Heart right ventricle (tissue), 16 donors: ENCODE data around the gene HMGN4. TPM values are rescaled to one million over a fixed set of nuclear protein-coding genes. Genes with fewer than 3 reads are reported as not detected.

Experiments used
- ATAC-seq, 8 donors: fragments of 200-7000 bp; cut with Tn5 transposase; one replicate each; pipeline ENCODE4 v1.9.1; 2020; ENCODE audit warnings: mild to moderate bottlenecking in 8 of 8, moderate library complexity in 8 of 8, moderate number of reproducible peaks in 1 of 8
- DNase-seq, 2 donors: peaks; one replicate each; pipeline ENCODE4 v3.0.0-alpha.2; 2020
- H3K27ac ChIP-seq, 10 donors: fragments of 200-600 bp; sonication (generic) in 2 of 10; one replicate each; pipeline versions ENCODE4 v1.5.0 to v1.8.0; 2020 to 2022; ENCODE audit warnings: mild to moderate bottlenecking in 3 of 10
- H3K27me3 ChIP-seq, 7 donors: fragments of 200-600 bp; one replicate each; pipeline ENCODE4 v1.8.0; 2021 to 2022; ENCODE audit warnings: mild to moderate bottlenecking in 2 of 7
- H3K36me3 ChIP-seq, 9 donors: fragments of 200-600 bp; sonication (generic) in 1 of 9; one replicate each; pipeline versions ENCODE4 v1.5.0 to v1.8.0; 2020 to 2022; ENCODE audit warnings: mild to moderate bottlenecking in 2 of 9
- H3K4me1 ChIP-seq, 9 donors: fragments of 200-600 bp; sonication (generic) in 1 of 9; one replicate each; pipeline versions ENCODE4 v1.5.0 to v1.8.0; 2020 to 2022; ENCODE audit warnings: mild to moderate bottlenecking in 4 of 9
- H3K4me3 ChIP-seq, 10 donors: fragments of 200-600 bp; sonication (generic) in 2 of 10; one replicate each; pipeline versions ENCODE4 v1.5.0 to v1.8.0; 2020 to 2022; ENCODE audit warnings: mild to moderate bottlenecking in 7 of 10, moderate library complexity in 2 of 10
- H3K9me3 ChIP-seq, 11 donors: fragments of 200-600 bp in 10 of 11; sonication (generic) in 2 of 11; one replicate each; pipeline versions ENCODE4 v1.5.0 to v1.8.0; 2013 to 2022; ENCODE audit warnings: mild to moderate bottlenecking in 2 of 11, control low read depth in 1 of 11, moderate library complexity in 1 of 11
- WGBS, 2 donors: extraction: QIAGEN DNeasy Blood & Tissue Kit; methylation state at CpG; one replicate each; pipeline ENCODE4 v1.1.7; 2013; ENCODE audit warnings: inconsistent platforms in 1 of 2; 5-methylcytosine and 5-hydroxymethylcytosine counted together
- intact Hi-C, 10 donors: fragments of 100-400 bp; cut with DNase I; formaldehyde crosslinking; loops; one replicate each; pipeline versions ENCODE4 v1.11.1 to v1.14.2; 2022
- polyA plus RNA-seq, 2 donors: library from polyadenylated mRNA; stranded (reverse); fragments of 200-250 nt; gene quantifications; one replicate each; pipeline ENCODE4 v1.2.3, GENCODE V29; 2013
- total RNA-seq, 10 donors: library from RNA; stranded (reverse); fragmentation: NEBNext Ultra II Directional in 3 of 10; extraction: Animal tissue kit (Norgen Biotek cat#: 25700) in 3 of 10; gene quantifications; one replicate each; pipeline versions ENCODE4 v1.2.1 to v1.2.4, GENCODE V29; 2021 to 2023
- TF ChIP-seq, protein P1 (sequence below), 9 donors: fragments of 200-600 bp; sonication (generic) in 2 of 9; IDR thresholded peaks; one replicate each; pipeline versions ENCODE4 v1.5.0 to v1.8.0; 2021 to 2022; ENCODE audit warnings: antibody characterized with exemption in 9 of 9, mild to moderate bottlenecking in 5 of 9, moderate library complexity in 1 of 9
- donor health status: Arrhythmogenic right ventricular cardiomyopathy.
- donor health status: ischemic (EF 13 %, LVEDD 7.1; RV severe dilation, severe dysfunction).
- donor health status: healthy with polysubstance abuse.
- donor health status: DM: no; HTN: yes; CAD: no.
- donor health status: DM: no; HTN: no; CAD: no.
- donor health status: ischemic (EF 25% LVEDD 6.9; RV normal size, moderate dysfunction).
- donor health status: ischemic (EF 25% LVEDD 5.7; RV mildly dilated, moderate dysfunction).
- donor health status: healthy.
- donor health status: DM: yes; HTN: yes; CAD: no.
- donor health status: Ischemic cardiomyopathy.
- donor health status: ischemic (EF 35%, LVEDD 5.7; RV mildly dilated, moderate dysfunction).
- donor health status: nonischemic (EF 11% LVEDD 7.7; RV severe dilation, severe dysfunction).
- donor health status: DM: yes; HTN: yes; CAD: no.
- donor health status: PGD.
- donor health status: ischemic (EF 29% LVEDD 5.4; RV normal size, mild dysfunction).
- donor health status: nonischemic (EF 23%, LVEDD 6.1; RV moderate dilation, normal function).

Gene HMGN4
- total and polyA plus RNA-seq, 12 donors = 8.2 to 35.0 (median 29.8) TPM

DNA sequence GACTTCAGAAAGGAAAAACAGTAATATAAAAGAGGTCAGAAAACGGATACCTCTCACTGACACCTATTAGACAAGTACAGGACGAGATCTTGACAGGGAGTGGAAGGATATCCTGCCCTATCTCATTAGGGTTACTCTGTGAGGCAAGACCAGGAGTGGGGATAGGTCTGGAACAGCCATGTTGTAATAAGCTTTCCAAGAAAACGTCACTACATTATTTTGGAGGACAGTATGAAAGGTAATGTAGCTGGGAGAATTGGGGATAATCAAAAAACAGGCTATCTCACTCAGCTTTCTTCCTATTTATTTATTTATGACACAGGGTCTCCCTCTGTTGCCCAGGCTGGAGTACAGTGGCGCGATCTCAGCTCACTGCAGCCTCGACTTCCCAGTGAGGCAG lies 25.3 kb downstream of the HMGN4 start:
- H3K4me1 ChIP-seq = peaks cover 0 to 4% (median 0%) of the 10 kb centered on the region in 9 donors
- H3K4me3 ChIP-seq = no peak overlapping the region
- TF ChIP-seq, protein P1, sequence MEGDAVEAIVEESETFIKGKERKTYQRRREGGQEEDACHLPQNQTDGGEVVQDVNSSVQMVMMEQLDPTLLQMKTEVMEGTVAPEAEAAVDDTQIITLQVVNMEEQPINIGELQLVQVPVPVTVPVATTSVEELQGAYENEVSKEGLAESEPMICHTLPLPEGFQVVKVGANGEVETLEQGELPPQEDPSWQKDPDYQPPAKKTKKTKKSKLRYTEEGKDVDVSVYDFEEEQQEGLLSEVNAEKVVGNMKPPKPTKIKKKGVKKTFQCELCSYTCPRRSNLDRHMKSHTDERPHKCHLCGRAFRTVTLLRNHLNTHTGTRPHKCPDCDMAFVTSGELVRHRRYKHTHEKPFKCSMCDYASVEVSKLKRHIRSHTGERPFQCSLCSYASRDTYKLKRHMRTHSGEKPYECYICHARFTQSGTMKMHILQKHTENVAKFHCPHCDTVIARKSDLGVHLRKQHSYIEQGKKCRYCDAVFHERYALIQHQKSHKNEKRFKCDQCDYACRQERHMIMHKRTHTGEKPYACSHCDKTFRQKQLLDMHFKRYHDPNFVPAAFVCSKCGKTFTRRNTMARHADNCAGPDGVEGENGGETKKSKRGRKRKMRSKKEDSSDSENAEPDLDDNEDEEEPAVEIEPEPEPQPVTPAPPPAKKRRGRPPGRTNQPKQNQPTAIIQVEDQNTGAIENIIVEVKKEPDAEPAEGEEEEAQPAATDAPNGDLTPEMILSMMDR (IDR thresholded peaks at IDR 0.05) = no peak
- no peak overlapping the region for H3K27ac ChIP-seq
- ATAC-seq (no peak), DNase-seq (no peak)
- intact Hi-C loops = no loop called here
- H3K36me3 ChIP-seq = no peaks in the 10 kb centered on the region
- H3K27me3 ChIP-seq = no peaks in the 10 kb centered on the region
- no peaks in the 10 kb centered on the region for H3K9me3 ChIP-seq
- 78 to 80% methylated on average over 6 of the region's 6 CpGs for WGBS, 2 donors

DNA sequence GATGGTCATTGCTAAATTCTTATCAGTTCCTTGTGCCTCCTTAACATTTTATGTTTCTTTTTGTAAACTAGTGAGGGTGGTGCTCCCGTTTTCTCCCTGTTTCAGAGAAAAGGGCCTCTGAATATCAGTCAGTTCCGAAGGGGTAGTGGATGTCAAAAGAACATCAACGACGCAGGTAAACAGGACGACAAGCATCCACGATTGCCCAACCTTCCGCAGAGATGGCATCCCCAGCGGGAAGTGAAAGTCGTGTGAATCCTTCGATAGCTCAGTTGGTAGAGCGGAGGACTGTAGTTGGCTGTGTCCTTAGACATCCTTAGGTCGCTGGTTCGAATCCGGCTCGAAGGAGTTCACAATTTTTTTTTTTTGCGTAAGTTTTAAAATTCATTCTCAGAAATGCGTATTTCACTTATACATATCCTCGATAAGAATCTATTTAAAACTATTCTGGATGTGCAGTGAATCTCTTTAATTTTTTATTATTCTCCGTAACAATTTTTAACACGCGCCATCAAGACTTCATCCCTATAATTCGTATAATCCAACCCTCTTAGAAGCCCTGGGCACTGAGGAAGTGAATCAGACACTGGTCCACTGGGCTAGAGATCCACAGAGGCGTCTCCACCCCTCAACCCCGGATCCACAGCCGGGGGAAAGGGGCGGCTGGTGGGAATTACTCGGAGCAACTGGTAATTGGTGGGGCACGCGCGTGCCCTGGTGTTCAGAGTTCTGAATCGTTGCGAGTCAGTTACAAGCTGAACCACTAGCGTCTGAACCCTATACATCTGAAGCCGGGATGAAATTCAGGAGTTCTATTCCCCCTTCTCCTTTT lies 30.7 kb downstream of the HMGN4 start:
- H3K36me3 ChIP-seq = no peaks in the 10 kb centered on the region
- H3K27ac ChIP-seq = peak overlapping the region in 4 of 10 donors; percentile 2 to 63 (median 50)
- intact Hi-C loops = loop anchor here in 5 of 10 donors (1.0 to 5.0 kb wide), 3 partner anchors 14 to 47 kb away; no protein-coding TSS in a partner anchor
- TF ChIP-seq, protein P1 (IDR thresholded peaks at IDR 0.05) = peak in 4 of 9 donors; percentile 25 to 36 (median 32)
- H3K27me3 ChIP-seq = no peaks in the 10 kb centered on the region
- peaks cover 0 to 27% (median 4%) of the 10 kb centered on the region in 9 donors for H3K4me1 ChIP-seq
- ATAC-seq (peak; percentile 81 to 90 (median 85)), DNase-seq (peak; percentile 90 to 96)
- 3 to 5% methylated on average over 34 of the region's 34 CpGs for WGBS, 2 donors
- no peaks in the 10 kb centered on the region for H3K9me3 ChIP-seq
- H3K4me3 ChIP-seq = peak overlapping the region; percentile 16 to 59 (median 50)

DNA sequence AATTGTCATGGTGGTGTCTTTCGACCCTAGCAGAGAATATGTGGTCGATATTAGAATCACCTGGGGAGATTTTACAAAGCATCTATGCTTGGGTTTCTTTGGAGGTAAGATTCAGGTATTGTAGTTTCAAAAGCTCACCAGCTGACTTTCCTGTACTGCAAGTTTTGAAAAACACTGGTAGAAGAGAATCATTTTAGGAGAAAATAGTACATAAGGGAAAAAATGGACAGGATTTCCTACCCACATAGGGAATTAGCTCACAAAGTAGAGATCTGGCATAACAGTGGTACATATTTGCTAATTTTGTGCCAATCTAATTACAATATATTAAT lies 31.2 kb downstream of the HMGN4 start:
- TF ChIP-seq, protein P1 (IDR thresholded peaks at IDR 0.05) = no peak
- intact Hi-C loops = loop anchor here in 3 of 10 donors (2.0 to 5.0 kb wide), 2 partner anchors 15 to 47 kb away; no protein-coding TSS in a partner anchor
- H3K4me1 ChIP-seq = peaks cover 0 to 27% (median 4%) of the 10 kb centered on the region in 9 donors
- no peaks in the 10 kb centered on the region for H3K9me3 ChIP-seq
- H3K27me3 ChIP-seq = no peaks in the 10 kb centered on the region
- H3K36me3 ChIP-seq = no peaks in the 10 kb centered on the region
- ATAC-seq = no peak
- peak overlapping the region in 1 of 10 donors; percentile 52 for H3K27ac ChIP-seq
- peak overlapping the region in 8 of 10 donors; percentile 16 to 59 (median 56) for H3K4me3 ChIP-seq
- WGBS, 2 donors = 9 to 22% methylated on average over 2 of the region's 2 CpGs
- no peak for DNase-seq

DNA sequence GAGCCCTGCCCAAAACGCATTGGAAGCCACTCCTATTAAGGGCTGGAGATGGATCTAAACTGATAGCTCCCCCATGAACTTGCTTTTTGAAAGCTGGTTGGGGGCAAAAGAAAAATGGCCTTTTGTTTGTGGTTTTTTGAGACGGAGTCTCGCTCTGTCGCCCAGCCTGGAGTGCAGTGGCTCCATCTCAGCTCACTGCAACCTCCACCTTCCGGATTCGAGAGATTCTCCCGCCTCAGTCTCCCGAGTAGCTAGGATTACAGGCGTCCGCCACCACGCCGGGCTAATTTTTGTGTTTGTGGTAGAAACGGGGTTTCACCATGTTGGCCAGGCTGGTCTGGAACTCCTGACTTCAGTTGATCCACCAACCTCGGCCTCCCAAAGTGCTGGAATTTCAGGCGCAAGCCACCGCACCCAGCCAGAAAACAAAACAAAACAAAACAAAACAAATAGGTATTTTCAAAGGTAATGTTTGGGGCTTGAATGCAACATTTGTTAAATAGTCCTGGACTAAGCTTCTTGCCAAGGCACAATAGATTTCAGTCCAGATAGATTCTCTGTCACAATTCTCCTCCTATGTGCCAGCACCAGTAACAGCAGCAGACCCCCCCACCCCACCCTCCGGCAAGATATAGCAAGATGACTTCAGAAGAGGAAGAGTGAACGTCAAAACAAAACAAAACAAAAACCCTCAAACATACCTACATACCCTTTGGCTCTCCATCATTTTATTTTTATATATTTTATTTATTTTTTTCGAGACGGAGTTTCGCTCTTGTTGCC lies 32.1 kb downstream of the HMGN4 start:
- Histone ChIP-seq H3K4me3 (no peak overlapping the region), H3K27ac (no peak overlapping the region), H3K9me3 (no peaks in the 10 kb centered on the region), H3K36me3 (no peaks in the 10 kb centered on the region), H3K27me3 (peaks cover 0 to 6% (median 0%) of the 10 kb centered on the region in 7 donors), H3K4me1 (peaks cover 0 to 27% (median 4%) of the 10 kb centered on the region in 9 donors)
- intact Hi-C loops = loop anchor here in 3 of 10 donors (5.0 to 10.0 kb wide), 3 partner anchors 48 to 255 kb away; no protein-coding TSS in a partner anchor
- no peak for ATAC-seq
- 82 to 84% methylated on average over 21 of the region's 21 CpGs for WGBS, 2 donors
- TF ChIP-seq, protein P1 (IDR thresholded peaks at IDR 0.05) = no peak
- DNase-seq = no peak
